Kidney (tissue), 14 donors: ENCODE measurements around the gene CMIP. TPM values are rescaled to one million over a fixed set of nuclear protein-coding genes. Genes with fewer than 3 reads are reported as not detected.
"Not testable (repeated sequence)": the region's sequence is repeated elsewhere in the genome, so short reads cannot be mapped to it uniquely, and the experiment has no call there.

Source experiments
- DNase-seq, 5 donors: peaks; one replicate each; pipeline ENCODE4 v3.0.0-alpha.2; 2013 to 2020
- FAIRE-seq: peaks from 2 replicates; lab custom pipeline; 2012; peaks lifted over from hg19 to GRCh38; lab: Jason Lieb, UNC
- H3K27ac ChIP-seq, 2 donors: one replicate each; pipeline ENCODE4 v1.7.0; 2013; ENCODE audit warnings: low read depth in 2 of 2, low read length in 2 of 2, inconsistent platforms in 1 of 2
- H3K27me3 ChIP-seq: one replicate; pipeline ENCODE4 v1.7.1; 2013; ENCODE audit warnings: low read length, inconsistent platforms; ENCODE audit not compliant: control insufficient read depth, insufficient read depth
- H3K36me3 ChIP-seq, 3 donors: one replicate each; pipeline versions ENCODE4 v1.7.0 to v1.7.1; 2013; ENCODE audit warnings: low read length in 3 of 3, control low read depth in 1 of 3, inconsistent platforms in 1 of 3; ENCODE audit not compliant: insufficient read depth in 3 of 3, control insufficient read depth in 2 of 3
- H3K4me1 ChIP-seq, 3 donors: one replicate each; pipeline versions ENCODE4 v1.7.0 to v1.7.1; 2013; ENCODE audit warnings: low read length in 3 of 3, inconsistent platforms in 1 of 3, low read depth in 1 of 3; ENCODE audit not compliant: control insufficient read depth in 2 of 3, insufficient read depth in 2 of 3
- H3K4me3 ChIP-seq, 3 donors: one replicate each; pipeline versions ENCODE4 v1.7.0 to v1.8.1; 2013; ENCODE audit warnings: low read length in 3 of 3, control low read depth in 1 of 3, inconsistent platforms in 1 of 3
- H3K9ac ChIP-seq, 3 donors: one replicate each; pipeline versions ENCODE4 v1.7.0 to v1.7.1; 2013; ENCODE audit warnings: low read length in 3 of 3, control low read depth in 1 of 3, inconsistent platforms in 1 of 3
- H3K9me3 ChIP-seq, 3 donors: one replicate each; pipeline versions ENCODE4 v1.7.0 to v1.7.1; 2013; ENCODE audit warnings: low read length in 3 of 3, control low read depth in 1 of 3, inconsistent platforms in 1 of 3; ENCODE audit not compliant: control insufficient read depth in 2 of 3, insufficient read depth in 1 of 3
- CTCF ChIP-seq: IDR thresholded peaks from 3 replicates; pipeline ENCODE4 v1.5.1; 2012; ENCODE audit warnings: mild to moderate bottlenecking, moderate library complexity, borderline replicate concordance; ENCODE audit not compliant: insufficient read depth; ENCODE audit errors: extremely low read depth
- intact Hi-C: fragments of 100-400 bp; cut with DNase I; formaldehyde crosslinking; loops from one replicate; pipeline ENCODE4 v1.11.1; 2022
- polyA plus RNA-seq: library from polyadenylated mRNA; stranded (reverse); fragments of 350-450 nt; fragmentation: Illumina TruSeq; extraction: RNeasy Lipid Tissue Mini Kit (QIAGEN cat#74804); gene quantifications from one replicate; pipeline ENCODE4 v1.2.3, GENCODE V29; 2014; ENCODE audit warnings: low read depth, low replicate concordance; ENCODE audit not compliant: insufficient read depth
- total RNA-seq: library from RNA; stranded (reverse); fragmentation: NEBNext Ultra II Directional; extraction: Animal tissue kit (Norgen Biotek cat#: 25700); gene quantifications from one replicate; pipeline ENCODE4 v1.2.1, GENCODE V29; 2021
- donor health status: control.
- donor health status: control.
- donor health status: control.
- donor health status: control.
- donor health status: control.
- donor health status: DM: yes; HTN: yes; CAD: no.
- donor health status: Normal renal cell carcinoma (clear cell type).

The CMIP gene
- total and polyA plus RNA-seq, 2 donors from 2014 or later, result 16.6 to 65.7 TPM

- Histone ChIP-seq H3K27ac (no peak overlapping the region), H3K9ac (no peak overlapping the region), H3K4me1 (no peaks in the 10 kb centered on the region), H3K27me3 (no peaks in the 10 kb centered on the region), H3K4me3 (no peak overlapping the region), H3K36me3 (peaks cover 0 to 1% (median 0%) of the 10 kb centered on the region in 3 donors), H3K9me3 (no peaks in the 10 kb centered on the region)
- intact Hi-C loops, result no loop called here
- no peak for TF ChIP-seq CTCF
- DNase-seq (no peak), FAIRE-seq (no peak)
Observed at GRCh38 chr16:81686391-81687130, 242.0 kb downstream of the CMIP start.

- TF ChIP-seq CTCF, result no peak
- H3K27me3 ChIP-seq, result no peaks in the 10 kb centered on the region
- FAIRE-seq (no peak), DNase-seq (no peak)
- H3K4me1 ChIP-seq, result no peaks in the 10 kb centered on the region
- no peaks in the 10 kb centered on the region for H3K9me3 ChIP-seq
- H3K4me3 ChIP-seq, result no peak overlapping the region
- H3K9ac ChIP-seq, result no peak overlapping the region
- intact Hi-C loops, result no loop called here
- no peak overlapping the region for H3K27ac ChIP-seq
- peaks cover 0 to 7% (median 0%) of the 10 kb centered on the region in 3 donors for H3K36me3 ChIP-seq
Observed at GRCh38 chr16:81687131-81687456, 242.5 kb downstream of the CMIP start.

GRCh38 chr16:81688182-81688581 is 243.6 kb downstream of the CMIP start:
- H3K27ac ChIP-seq, result no peak overlapping the region
- DNase-seq (no peak), FAIRE-seq (no peak)
- intact Hi-C loops, result no loop called here
- H3K4me1 ChIP-seq, result no peaks in the 10 kb centered on the region
- no peak overlapping the region for H3K4me3 ChIP-seq
- TF ChIP-seq CTCF, result no peak
- H3K9ac ChIP-seq, result no peak overlapping the region
- no peaks in the 10 kb centered on the region for H3K27me3 ChIP-seq
- peaks cover 0 to 15% (median 0%) of the 10 kb centered on the region in 3 donors for H3K36me3 ChIP-seq
- H3K9me3 ChIP-seq, result no peaks in the 10 kb centered on the region

GRCh38 chr16:81688839-81689238 is 244.2 kb downstream of the CMIP start:
- H3K4me3 ChIP-seq, H3K4me1 ChIP-seq, H3K27me3 ChIP-seq, intact Hi-C loops, H3K9ac ChIP-seq, H3K9me3 ChIP-seq, FAIRE-seq, DNase-seq, H3K27ac ChIP-seq: not testable (repeated sequence)
- peaks cover 0 to 22% (median 3%) of the 10 kb centered on the region in 3 donors for H3K36me3 ChIP-seq
